GM23248 (cell line): ENCODE results near the gene MEA1.

Experiments
- EZH2 ChIP-seq: fragments of 200-600 bp; sonication (generic); IDR thresholded peaks from 2 replicates; pipeline ENCODE4 v1.6.1; 2018; ENCODE audit warnings: antibody characterized with exemption, mild to moderate bottlenecking; ENCODE audit not compliant: insufficient read depth, poor library complexity, severe bottlenecking
- EZH2phosphoT487 ChIP-seq: fragments of 200-600 bp; sonication (generic); IDR thresholded peaks from 2 replicates; pipeline ENCODE4 v1.6.1; 2018; ENCODE audit warnings: antibody characterized with exemption, moderate library complexity, mild to moderate bottlenecking, low read depth; ENCODE audit not compliant: insufficient read depth

- TF ChIP-seq EZH2phosphoT487 (no peak), EZH2 (no peak)
Observed at GRCh38 chr6:43014434-43014909, 726 bp upstream of the MEA1 start.
